Amygdala (tissue), 56 donors: ENCODE measurements around the gene HNRNPUL1.
A peak's percentile ranks its signal among the peaks of the same experiment; 100 is the strongest.
"Not testable (repeated sequence)": the region's sequence is repeated elsewhere in the genome, so short reads cannot be mapped to it uniquely, and the experiment has no call there.

ENCODE experiments used
- DNase-seq, 56 donors: peaks; one replicate each; lab custom pipeline; 2025; lab: John Stamatoyannopoulos, UW

The HNRNPUL1 gene

DNA sequence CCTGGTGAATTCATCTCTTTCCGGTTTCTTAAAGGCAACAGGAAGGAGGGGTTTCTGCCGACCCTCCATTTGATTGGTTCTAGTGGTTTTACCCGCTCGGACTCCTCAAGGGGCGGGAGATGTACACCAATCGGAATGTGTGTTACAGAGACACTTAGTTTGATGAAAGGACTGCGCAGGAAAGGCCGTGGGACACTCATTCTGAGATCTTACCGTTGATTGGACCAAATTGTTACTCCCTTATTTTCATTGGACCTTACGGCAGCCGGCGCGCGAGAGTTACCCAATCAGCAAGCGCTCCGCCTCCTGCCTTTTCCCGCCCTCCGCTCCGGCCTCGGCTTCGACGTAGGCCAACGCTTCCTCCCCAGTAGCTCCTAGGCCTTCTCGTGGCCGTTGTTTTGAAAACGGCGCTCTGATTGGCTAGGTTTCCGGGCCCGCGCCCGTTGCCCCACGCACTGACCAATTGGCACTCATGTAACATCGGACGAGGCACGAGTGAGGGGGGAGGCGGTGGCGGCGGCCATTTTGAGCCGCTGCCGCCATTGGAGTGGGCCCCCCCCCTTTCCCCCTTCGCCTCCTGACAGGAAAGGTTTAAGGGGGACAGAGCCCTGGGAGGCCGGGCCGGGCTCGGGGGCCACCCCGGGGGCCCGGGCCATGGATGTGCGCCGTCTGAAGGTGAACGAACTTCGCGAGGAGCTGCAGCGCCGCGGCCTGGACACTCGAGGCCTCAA lies at the start of gene HNRNPUL1:
Gene HNRNPUL1, plus strand, starts transcription at position 523 of the 731 bp plus-strand sequence. Its CDS starts 132 bp downstream, at position 655.
- DNase-seq = peak; percentile 93 to 100 (median 100)

DNA sequence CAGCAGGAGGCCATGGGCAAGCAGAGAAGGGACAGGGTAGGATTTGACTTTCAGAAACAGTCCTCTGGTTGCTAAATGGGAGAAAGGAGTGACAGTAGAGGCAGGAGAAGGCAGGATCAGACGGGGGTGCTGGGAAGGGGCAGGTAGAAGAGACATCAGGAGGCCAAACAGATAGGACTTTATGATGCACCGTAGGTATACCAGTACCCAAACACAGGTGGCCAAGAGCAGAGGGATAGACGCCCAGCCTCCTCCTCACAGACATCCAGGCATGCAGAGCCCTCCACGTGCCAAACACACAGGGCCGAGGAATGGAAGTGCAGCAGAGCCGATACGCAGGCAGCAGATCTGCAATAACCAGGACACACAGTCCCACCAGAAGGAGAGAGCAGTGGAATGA lies 46.4 kb upstream of the HNRNPUL1 start:
- DNase-seq = no peak

DNA sequence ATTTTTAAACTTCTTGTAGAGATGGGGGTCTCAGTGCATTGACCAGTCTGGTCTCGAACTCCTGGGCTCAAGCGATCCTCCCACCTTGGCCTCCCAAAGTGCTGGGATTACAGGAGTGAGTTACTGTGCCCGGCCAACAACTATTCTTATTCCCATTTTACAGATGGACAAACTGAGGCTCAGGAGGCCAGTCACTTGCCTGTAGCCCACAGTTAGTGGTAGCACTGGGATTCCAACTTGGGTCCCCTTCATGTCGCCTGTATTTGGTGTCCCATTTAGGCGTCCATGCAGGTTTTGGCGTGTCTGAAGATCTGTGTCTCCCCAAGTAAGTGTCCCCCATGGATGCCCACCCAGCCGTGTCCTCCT lies 45.9 kb upstream of the HNRNPUL1 start:
- DNase-seq = no peak

DNA sequence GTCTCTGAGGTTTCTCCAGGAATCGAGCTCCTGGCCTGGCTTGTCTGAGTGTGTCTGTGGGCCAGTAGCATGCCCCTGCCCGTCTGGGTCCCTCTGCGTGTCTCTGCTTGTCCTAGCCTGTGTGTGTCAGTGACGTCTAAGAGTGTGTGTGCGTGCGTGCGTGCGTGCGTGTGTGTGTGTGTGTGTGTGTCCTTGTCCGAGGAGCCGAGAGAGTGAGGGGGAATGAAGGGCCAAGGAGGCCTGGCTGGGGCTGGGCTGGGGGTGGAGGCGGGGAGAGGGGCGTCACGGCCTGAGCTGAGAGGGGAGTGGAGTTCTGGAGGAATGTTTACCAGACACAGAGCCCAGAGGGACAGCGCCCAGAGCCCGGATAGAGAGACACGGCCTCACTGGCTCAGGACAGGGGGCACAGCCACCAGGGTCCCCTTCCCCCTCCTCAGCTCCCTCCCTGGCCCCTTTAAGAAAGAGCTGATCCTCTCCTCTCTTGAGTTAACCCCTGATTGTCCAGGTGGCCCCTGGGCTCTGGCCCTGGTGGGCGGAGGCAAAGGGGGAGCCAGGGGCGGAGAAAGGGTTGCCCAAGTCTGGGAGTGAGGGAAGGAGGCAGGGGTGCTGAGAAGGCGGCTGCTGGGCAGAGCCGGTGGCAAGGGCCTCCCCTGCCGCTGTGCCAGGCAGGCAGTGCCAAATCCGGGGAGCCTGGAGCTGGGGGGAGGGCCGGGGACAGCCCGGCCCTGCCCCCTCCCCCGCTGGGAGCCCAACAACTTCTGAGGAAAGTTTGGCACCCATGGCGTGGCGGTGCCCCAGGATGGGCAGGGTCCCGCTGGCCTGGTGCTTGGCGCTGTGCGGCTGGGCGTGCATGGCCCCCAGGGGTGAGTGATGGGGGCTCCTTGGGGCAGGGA lies 45.3 kb upstream of the HNRNPUL1 start, which contains the start of gene AXL:
Gene AXL, plus strand, starts transcription at position 609 of the 893 bp plus-strand sequence. Its CDS starts 170 bp downstream, at position 779.
- peak in 47 of 56 donors; percentile 18 to 81 (median 62) for DNase-seq

DNA sequence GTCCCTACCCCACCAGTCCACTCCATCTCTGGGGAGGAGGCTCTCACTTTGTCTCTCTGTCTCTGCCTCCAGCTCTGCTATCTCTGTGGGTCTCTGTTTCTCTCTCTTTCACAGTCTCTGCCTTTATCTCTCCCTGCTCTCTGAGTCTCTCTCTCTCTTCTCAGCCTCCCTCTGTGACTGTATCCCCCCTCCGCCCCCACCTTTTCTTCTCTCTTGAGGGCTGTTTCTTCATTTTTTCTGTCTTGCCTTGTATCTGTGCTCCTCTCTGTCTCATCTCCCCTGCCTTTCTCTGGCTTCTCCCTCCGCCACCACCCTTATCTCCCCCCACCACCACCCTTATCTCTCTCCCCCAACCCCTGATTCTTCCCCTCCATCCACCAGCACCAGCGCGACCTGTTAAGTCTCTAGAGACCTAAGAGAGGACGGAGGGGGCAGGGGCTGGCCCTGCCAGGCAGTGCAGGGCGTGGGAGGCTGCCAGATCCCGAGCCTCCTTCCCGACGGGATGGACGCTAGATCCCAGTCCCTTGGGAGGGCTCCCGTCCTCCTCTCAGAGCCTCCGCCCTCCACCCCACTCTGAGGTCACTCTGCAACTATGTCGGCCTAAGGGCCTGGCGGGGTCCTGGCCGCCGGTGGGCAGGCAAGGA lies 44.1 kb upstream of the HNRNPUL1 start:
- peak in 3 of 56 donors; percentile 6 to 17 (median 14) for DNase-seq

DNA sequence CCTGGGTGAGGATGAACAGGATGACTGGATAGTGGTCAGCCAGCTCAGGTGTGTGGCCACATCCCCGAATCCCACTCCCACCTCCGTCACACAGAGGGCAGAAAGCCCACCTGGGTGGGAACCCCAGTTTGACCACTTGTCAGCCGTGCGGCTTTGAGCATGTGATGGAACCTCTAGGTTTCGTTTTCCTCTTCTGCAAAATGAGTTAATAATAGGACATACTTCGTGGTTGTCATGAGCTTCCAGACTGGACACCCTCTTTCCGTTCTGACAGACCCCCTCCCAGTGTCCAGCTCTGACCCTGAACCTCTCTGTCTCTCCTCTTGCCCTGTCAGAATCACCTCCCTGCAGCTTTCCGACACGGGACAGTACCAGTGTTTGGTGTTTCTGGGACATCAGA lies 43.4 kb upstream of the HNRNPUL1 start:
- DNase-seq = no peak

DNA sequence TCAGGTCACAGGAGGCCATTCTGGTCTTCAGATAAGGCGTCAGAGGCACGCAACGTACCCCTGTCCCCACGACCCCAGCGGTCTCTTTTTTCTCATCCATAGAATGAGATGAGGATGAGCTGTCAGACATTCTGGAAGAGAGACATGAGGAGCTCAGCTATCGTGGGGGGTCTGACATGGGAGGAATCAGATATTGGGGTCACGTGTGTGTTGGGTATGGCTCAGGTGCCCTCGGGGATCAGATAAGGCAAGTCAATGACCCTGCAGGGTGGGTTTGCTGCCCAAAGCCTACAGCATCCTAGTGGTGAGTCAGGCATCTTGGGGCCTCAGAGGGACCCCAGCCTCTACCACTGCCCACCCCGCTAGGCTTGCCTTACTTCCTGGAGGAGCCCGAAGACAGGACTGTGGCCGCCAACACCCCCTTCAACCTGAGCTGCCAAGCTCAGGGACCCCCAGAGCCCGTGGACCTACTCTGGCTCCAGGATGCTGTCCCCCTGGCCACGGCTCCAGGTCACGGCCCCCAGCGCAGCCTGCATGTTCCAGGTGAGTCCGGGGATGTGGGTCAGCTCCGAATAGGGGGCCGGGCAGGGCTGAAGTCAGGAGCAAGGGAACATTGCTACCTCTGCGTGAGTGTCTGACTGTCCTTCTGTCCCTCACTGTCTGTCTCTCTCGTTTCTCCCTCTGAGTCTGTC lies 42.5 kb upstream of the HNRNPUL1 start:
- DNase-seq = no peak

DNA sequence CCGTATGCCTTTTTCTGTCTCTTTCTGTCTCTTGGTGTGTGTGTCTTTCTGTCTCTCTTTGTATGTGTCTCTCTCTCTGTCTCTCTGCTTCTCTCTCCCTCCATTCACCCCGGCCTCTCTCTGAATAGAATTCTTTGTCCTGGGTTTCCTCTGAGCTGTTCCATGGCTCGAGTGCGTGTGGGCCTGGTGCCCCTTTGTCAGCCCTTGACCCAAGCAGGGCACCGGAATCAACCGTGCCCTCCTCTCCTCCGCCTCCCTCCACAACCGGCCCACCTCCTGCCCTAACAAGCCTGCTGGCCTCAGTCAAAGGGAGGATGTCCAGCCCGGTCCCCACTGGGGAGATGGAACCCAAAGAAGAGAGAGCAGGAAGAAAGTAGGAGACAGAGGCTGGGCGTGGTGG lies 41.9 kb upstream of the HNRNPUL1 start:
- peak in 4 of 56 donors; percentile 4 to 18 (median 8) for DNase-seq

DNA sequence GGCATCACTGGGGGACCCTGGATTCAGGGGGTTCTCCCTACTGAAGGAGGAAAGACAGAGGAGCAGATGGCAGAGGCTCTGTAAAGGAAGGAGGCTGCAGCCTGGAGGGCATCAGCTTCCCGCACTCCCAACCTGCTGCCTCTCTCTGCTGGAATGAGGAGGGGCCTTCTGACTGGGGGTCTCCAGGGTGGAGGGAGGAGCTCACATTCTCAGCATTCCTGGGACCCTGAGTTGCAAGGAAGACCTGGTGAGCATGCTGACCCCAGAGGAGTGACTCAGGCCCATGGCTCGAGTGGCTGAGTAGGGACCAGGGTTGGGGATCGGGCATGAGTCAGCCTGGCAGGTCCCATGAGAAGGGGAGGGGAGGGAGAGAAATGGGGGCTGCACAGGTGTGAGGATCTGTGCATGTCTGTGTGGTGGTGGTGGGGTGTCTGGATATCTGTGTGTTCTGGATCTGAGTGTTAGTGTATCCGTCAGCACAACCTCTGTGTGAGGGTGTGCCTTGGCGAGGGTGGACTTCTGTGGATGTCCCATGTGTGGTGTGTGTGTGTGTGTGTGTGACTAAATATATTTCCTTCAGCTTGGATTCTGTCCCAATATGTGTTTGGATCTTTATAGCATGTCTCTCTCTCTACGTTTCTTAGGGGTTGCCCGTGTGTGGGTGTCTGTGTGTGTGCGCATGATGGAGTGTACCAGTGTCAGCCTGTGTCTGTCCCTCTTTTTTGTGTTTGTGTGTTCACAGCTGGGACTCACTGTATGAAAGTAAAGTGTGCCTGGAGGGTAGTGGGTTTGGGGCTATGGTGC lies 40.5 kb upstream of the HNRNPUL1 start:
- no peak for DNase-seq

DNA sequence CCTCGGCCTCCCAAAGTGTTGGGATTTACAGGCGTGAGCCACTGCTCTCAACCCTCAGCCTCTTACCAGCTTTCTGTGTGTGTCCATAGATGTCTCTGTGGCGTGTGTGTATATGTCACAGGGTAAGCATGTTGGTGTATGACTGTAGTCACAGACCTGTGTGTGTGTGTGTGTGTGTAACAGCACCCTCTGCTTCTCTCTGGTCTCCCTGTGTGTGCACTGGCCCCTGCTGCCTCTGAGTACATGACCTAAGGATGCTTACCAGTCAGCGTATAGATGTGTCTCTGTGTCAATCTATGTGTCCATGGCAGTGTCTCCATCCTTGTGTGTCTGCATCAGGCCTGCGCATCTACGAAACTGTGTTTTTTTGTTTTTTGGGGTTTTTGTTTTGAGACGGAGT lies 39.5 kb upstream of the HNRNPUL1 start:
- DNase-seq = no peak

DNA sequence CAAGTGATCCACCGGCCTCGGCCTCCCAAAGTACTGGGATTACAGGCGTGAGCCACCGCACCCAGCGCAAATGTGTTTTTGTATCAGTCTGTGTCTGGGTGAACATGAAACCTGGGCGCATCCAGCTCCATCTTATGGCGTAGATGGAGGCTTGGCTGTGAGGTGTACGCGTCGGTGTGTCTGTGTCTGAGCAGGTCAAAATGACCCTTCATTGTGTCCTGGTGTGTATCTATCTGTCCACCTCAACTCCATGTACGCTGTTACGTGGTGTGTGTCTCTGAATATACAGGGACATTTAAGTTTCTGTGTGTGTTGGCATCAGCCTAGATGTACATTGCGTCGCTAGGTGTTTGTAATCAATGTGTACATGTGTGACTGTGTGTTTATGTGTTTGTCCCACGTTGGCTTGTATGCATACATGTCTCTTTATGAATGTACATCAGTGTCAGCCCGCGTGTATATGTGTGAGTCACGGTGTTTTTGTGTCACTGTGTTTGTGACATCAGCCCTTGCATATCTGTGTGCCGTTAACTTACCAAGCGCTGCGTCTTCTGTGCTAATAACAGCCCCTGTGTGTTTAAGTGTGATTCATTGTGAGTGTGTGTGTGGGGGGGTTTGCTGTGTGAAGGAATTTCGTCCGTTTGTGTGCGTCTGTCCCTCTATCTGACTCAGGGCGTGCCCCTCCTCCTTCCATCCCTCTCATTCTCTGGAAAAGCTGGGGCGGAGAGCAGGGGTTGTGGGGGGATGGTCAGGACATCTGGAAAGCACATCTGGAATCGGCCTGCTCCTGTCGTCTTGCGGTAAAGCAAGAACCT lies 38.7 kb upstream of the HNRNPUL1 start:
- DNase-seq = peak in 2 of 56 donors; percentile 44 to 69

DNA sequence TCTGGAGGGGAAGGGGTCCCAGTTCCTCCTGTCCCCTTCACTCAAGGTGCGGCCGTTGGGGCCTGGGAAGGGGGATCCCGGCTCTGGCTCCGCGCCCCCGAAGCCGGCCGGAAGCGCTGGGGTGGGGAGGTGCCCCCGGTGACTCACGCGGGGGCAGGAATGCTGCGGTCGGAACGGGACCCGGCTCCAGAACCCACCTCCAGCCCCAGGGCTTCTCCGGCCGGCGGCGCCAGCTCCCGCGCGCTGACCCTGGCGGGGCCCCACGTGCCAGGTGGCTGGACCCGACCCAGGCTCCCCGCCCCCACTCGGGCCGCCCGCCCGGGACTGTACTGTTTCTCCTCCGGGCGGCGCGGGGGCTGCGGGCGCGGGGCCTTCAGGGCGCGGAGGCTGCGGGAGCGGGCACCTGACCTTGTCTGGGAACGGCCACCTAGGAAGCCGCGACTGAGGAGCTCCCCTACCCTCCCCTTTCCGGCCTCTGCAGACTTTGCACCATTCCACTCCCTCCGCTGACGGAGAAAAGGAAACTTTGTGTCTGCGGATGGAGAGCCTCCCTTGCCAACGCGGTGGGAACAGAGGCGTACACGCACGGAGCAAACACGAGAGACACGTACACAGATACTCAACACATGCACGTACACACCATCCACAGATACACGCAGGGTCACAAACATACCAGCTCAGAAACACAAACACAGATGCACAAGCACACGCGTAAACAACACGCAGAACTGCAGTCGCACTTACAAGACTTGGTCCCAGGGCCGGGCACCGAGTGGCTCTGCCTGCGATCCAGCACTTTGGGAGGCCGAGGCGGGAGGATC lies 37.9 kb upstream of the HNRNPUL1 start:
- peak in 30 of 56 donors; percentile 18 to 71 (median 37) for DNase-seq

DNA sequence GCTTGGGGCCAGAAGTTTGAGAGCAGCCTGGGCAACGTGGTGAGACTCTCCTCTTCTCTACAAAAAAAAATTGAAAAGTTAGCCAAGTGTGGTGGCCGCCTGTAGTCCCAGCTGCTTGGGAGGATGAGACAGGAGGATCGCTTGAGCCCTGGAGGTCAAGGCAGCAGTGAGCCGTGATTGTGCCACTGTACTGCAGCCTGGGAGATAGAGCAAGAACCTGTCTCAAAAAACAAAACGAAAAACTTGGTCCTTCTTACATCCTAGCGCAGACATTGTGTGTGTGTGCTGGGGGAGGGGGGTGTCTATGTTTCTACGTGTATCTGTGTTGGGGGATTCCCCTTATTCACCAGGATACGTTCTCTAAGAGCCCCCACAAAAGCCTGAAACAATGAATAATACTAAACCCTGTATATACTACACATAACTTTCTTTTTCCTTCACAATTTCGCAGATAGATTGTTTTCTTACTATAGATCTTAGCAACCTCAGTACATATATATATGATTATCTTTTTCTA lies 37.2 kb upstream of the HNRNPUL1 start:
- no peak for DNase-seq

DNA sequence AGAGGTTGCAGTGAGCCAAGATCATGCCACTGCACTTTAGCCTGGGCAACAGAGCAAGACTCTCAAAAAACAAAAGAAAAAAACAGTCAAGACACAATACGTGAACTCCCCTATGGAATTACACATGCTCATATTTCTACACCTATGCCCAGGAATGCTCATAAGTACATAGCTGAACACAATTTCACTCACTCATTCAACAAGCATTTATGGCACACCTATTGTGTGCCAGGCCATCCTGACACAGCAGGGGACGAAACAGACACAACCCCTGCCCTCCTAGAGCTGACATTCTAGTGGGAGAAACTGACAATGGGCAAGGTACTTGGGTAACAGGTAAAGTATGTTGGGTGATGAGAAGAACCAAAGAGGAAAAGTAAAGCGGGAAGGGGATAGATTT lies 35.7 kb upstream of the HNRNPUL1 start:
- DNase-seq = no peak

DNA sequence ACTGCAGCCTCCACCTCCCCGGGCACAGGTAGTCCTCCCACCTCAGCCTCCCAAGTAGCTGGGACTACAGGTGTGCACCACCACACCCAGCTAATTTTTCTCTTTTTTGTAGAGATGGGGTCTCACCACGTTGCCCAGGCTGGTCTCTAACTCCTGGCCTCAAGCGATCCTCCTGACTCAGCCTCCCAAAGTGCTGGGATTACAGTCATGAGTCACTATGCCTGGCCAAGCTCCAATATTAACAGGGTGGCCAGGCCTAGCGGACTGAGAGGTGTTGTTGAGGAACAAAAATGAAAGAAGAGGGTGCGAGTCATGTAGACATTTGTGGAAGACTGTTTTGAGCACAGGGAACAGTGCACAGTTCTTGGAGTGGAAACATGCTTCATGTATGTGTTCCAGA lies 34.8 kb upstream of the HNRNPUL1 start:
- not testable (repeated sequence) for DNase-seq

DNA sequence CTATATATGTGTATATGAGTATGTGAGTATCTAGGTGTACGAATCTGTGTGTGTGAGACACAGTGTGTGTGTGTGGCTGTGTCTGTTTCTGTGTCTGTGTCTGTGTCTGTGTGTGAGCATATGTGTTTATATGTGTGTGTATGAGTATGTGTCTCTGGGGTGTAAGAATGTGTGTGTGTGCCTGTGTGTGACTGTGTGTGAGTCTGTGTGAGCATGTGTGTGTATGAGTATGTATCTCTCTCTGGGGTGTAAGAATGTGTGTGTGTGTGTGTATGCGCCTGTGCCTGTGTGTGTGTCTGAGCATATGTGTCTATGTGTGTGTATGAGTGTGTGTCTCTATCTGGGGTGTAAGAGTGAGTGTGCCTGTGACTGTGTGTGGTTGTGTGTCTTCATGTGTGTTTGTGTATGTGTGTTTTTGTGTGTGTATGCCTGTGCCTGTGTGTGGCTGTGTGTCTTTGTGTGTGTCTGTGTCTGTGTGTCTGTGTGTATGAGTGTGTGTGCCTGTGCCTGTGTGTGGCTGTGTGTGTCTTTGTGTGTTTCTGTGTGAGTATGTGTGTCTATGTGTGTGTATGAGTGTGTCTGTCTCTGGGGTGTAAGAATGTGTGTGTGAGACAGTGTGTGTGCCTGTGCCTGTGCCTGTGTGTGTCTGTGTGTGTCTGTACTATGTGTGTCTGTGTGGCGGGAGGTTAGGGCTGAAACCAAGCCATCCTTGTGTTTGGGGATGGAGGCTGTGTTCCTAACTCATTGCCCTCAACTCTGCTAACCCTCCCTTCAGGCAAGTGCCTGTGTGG lies 33.9 kb upstream of the HNRNPUL1 start:
- DNase-seq = no peak

DNA sequence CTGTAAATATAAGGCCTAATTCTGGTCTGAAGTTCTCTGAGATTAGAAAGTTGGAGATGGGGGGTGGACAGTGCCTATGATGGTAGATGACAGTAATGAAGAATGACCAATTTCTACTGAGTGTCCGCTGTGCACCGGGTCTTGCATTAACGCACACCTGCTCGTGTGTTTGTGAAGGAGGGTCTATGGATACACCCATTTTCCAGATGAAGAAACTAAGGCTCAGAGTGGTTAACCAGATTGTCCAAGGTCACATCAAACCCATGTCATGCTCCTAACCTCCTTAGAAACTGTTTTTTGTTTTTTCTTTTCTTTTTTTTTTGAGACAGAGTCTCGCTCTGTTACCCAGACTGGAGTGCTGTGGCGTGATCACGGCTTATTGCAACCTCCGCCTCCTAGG lies 31.5 kb upstream of the HNRNPUL1 start:
- DNase-seq = no peak
